OCI-LY3 (cell line): ENCODE measurements around the gene FAHD2A.

ENCODE experiments used
- H2AFZ ChIP-seq: fragments of 200-600, 300-600 bp; shearing (Covaris generic); 2 replicates; pipeline ENCODE4 v1.6.0; 2014; ENCODE audit warnings: antibody characterized with exemption, low read depth, low read length
- H3K27ac ChIP-seq: fragments of 200-600, 300-600 bp; sonication (generic); 2 replicates; pipeline ENCODE4 v1.5.1; 2014; ENCODE audit warnings: mild to moderate bottlenecking, low read length, moderate library complexity, mixed read lengths
- H3K27me3 ChIP-seq: fragments of 200-600, 300-600 bp; sonication (generic); 2 replicates; pipeline ENCODE4 v1.6.1; 2014; ENCODE audit warnings: low read depth, low read length, mixed read lengths
- H3K36me3 ChIP-seq: fragments of 200-600, 300-600 bp; sonication (generic); replicated peaks from 2 replicates; pipeline ENCODE3; 2014; ENCODE audit warnings: low read depth, low read length, mixed read lengths
- H3K4me1 ChIP-seq: fragments of 300-600, 200-600 bp; sonication (generic); 2 replicates; pipeline ENCODE4 v1.6.1; 2014; ENCODE audit warnings: low read length, mixed read lengths
- H3K4me2 ChIP-seq: fragments of 200-600, 300-600 bp; sonication (generic); 2 replicates; pipeline ENCODE4 v1.6.1; 2014; ENCODE audit warnings: low read length, mixed read lengths
- H3K4me3 ChIP-seq: fragments of 300-600, 200-600 bp; sonication (generic); 2 replicates; pipeline ENCODE4 v1.5.1; 2014; ENCODE audit warnings: antibody characterized with exemption, mild to moderate bottlenecking, low read length, moderate library complexity
- H3K79me2 ChIP-seq: fragments of 300-600, 200-600 bp; shearing (Covaris generic); 2 replicates; pipeline ENCODE4 v1.6.1; 2014; ENCODE audit warnings: mild to moderate bottlenecking, low read length, mixed read lengths
- H3K9ac ChIP-seq: fragments of 300-600, 200-600 bp; shearing (Covaris generic); 2 replicates; pipeline ENCODE4 v1.6.0; 2014; ENCODE audit warnings: mild to moderate bottlenecking, low read length, moderate library complexity
- H3K9me3 ChIP-seq: fragments of 200-600, 300-600 bp; shearing (Covaris generic); 2 replicates; pipeline ENCODE4 v1.6.1; 2014; ENCODE audit warnings: low read length, mixed read lengths; ENCODE audit not compliant: insufficient read depth
- H4K20me1 ChIP-seq: fragments of 200-600, 300-600 bp; sonication (generic); 2 replicates; pipeline ENCODE4 v1.6.1; 2016; ENCODE audit warnings: low read length, mixed read lengths; ENCODE audit not compliant: insufficient read depth
- CTCF ChIP-seq: fragments of 200-600, 300-600 bp; sonication (generic); IDR thresholded peaks from 2 replicates; pipeline ENCODE4 v1.5.1; 2014; ENCODE audit warnings: antibody characterized with exemption, low read length, low read depth
- EZH2phosphoT487 ChIP-seq: fragments of 200-600 bp; shearing (Covaris generic); IDR thresholded peaks from 2 replicates; pipeline ENCODE4 v1.6.1; 2018; ENCODE audit warnings: antibody characterized with exemption, mixed run types, low read depth

The FAHD2A gene

GRCh38 chr2:95359031-95359430, 43.5 kb upstream of the FAHD2A start:
- Histone ChIP-seq H3K4me3 (no peak overlapping the region), H3K27me3 (no peaks in the 10 kb centered on the region), H3K9ac (no peak overlapping the region), H3K27ac (no peak overlapping the region), H3K4me2 (no peak overlapping the region), H3K79me2 (no peaks in the 10 kb centered on the region), H3K4me1 (no peaks in the 10 kb centered on the region), H3K9me3 (no peaks in the 10 kb centered on the region), H3K36me3 (no peaks in the 10 kb centered on the region), H4K20me1 (no peaks in the 10 kb centered on the region), H2AFZ (no peak overlapping the region)
- TF ChIP-seq EZH2phosphoT487 = no peak

- H3K4me2 ChIP-seq = no peak overlapping the region
- no peaks in the 10 kb centered on the region for H3K36me3 ChIP-seq
- H4K20me1 ChIP-seq = no peaks in the 10 kb centered on the region
- H2AFZ ChIP-seq = no peak overlapping the region
- H3K9me3 ChIP-seq = no peaks in the 10 kb centered on the region
- TF ChIP-seq CTCF (no peak), EZH2phosphoT487 (no peak)
- H3K4me3 ChIP-seq = no peak overlapping the region
- no peaks in the 10 kb centered on the region for H3K79me2 ChIP-seq
- H3K9ac ChIP-seq = no peak overlapping the region
- H3K4me1 ChIP-seq = no peaks in the 10 kb centered on the region
- H3K27me3 ChIP-seq = no peaks in the 10 kb centered on the region
- no peak overlapping the region for H3K27ac ChIP-seq
Observed at GRCh38 chr2:95359501-95359930, 43.0 kb upstream of the FAHD2A start.

GRCh38 chr2:95361216-95361980, 41.1 kb upstream of the FAHD2A start:
- H3K9ac ChIP-seq = no peak overlapping the region
- H2AFZ ChIP-seq = no peak overlapping the region
- no peaks in the 10 kb centered on the region for H3K9me3 ChIP-seq
- H3K36me3 ChIP-seq = no peaks in the 10 kb centered on the region
- H3K4me2 ChIP-seq = no peak overlapping the region
- H3K27me3 ChIP-seq = no peaks in the 10 kb centered on the region
- H3K79me2 ChIP-seq = no peaks in the 10 kb centered on the region
- H3K27ac ChIP-seq = no peak overlapping the region
- TF ChIP-seq CTCF (no peak), EZH2phosphoT487 (no peak)
- no peak overlapping the region for H3K4me3 ChIP-seq
- H3K4me1 ChIP-seq = no peaks in the 10 kb centered on the region
- H4K20me1 ChIP-seq = no peaks in the 10 kb centered on the region

- H3K4me2 ChIP-seq = no peak overlapping the region
- H3K36me3 ChIP-seq = no peaks in the 10 kb centered on the region
- no peak for TF ChIP-seq CTCF
- TF ChIP-seq EZH2phosphoT487 = no peak
- no peaks in the 10 kb centered on the region for H3K9me3 ChIP-seq
- no peak overlapping the region for H3K27ac ChIP-seq
- no peaks in the 10 kb centered on the region for H3K4me1 ChIP-seq
- no peaks in the 10 kb centered on the region for H4K20me1 ChIP-seq
- no peak overlapping the region for H2AFZ ChIP-seq
- H3K4me3 ChIP-seq = no peak overlapping the region
- H3K9ac ChIP-seq = no peak overlapping the region
- H3K79me2 ChIP-seq = no peaks in the 10 kb centered on the region
- no peaks in the 10 kb centered on the region for H3K27me3 ChIP-seq
Observed at GRCh38 chr2:95362486-95362885, 40.0 kb upstream of the FAHD2A start.
